CD14-positive monocyte (primary cell): ENCODE results near the gene SFMBT2. TPM values are rescaled to one million over a fixed set of nuclear protein-coding genes. Genes with fewer than 3 reads are reported as not detected.
"Not testable (repeated sequence)": the region's sequence is repeated elsewhere in the genome, so short reads cannot be mapped to it uniquely, and the experiment has no call there.

Experiments
- DNase-seq, 3 donors: peaks; one replicate each; pipeline ENCODE4 v3.0.0-alpha.2; 2011 to 2022
- H2AFZ ChIP-seq: 2 replicates; pipeline ENCODE4 v1.6.0; 2012; ENCODE audit warnings: mild to moderate bottlenecking, low read depth, low read length, inconsistent platforms; ENCODE audit not compliant: insufficient read depth, poor library complexity, severe bottlenecking
- H3K27ac ChIP-seq, 2 donors: 1 replicate in 1 of 2; 2 replicates in 1 of 2; pipeline ENCODE4 v1.5.1; 2012 to 2013; ENCODE audit warnings: low read length in 2 of 2, control low read depth in 1 of 2, inconsistent platforms in 1 of 2, low read depth in 1 of 2, mild to moderate bottlenecking in 1 of 2
- H3K27me3 ChIP-seq, 2 donors: one replicate each; pipeline versions ENCODE4 v1.6.0 to v1.6.1; 2011 to 2013; ENCODE audit warnings: low read length in 2 of 2; ENCODE audit not compliant: control insufficient read depth in 2 of 2, insufficient read depth in 2 of 2
- H3K36me3 ChIP-seq, 2 donors: replicated peaks in 1 of 2; 1 replicate in 1 of 2; 2 replicates in 1 of 2; pipeline versions ENCODE4 v1.5.1 to v1.6.1; 2012 to 2013; ENCODE audit warnings: low read length in 2 of 2, control low read depth in 1 of 2, inconsistent platforms in 1 of 2, mild to moderate bottlenecking in 1 of 2; ENCODE audit not compliant: insufficient read depth in 2 of 2, control insufficient read depth in 1 of 2
- H3K4me1 ChIP-seq, 2 donors: 1 replicate in 1 of 2; 2 replicates in 1 of 2; pipeline versions ENCODE4 v1.5.1 to v1.6.1; 2012 to 2013; ENCODE audit warnings: low read length in 2 of 2, control low read depth in 1 of 2, inconsistent platforms in 1 of 2, mild to moderate bottlenecking in 1 of 2, moderate library complexity in 1 of 2; ENCODE audit not compliant: insufficient read depth in 2 of 2, control insufficient read depth in 1 of 2
- H3K4me2 ChIP-seq: replicated peaks from 2 replicates; pipeline ENCODE3; 2012; ENCODE audit warnings: low read length, moderate library complexity, mild to moderate bottlenecking; ENCODE audit not compliant: poor library complexity, severe bottlenecking; ENCODE audit errors: extremely low read depth
- H3K4me3 ChIP-seq, 3 experiments: fragments of 200-600 bp in 1 of 3; sonication (generic) in 1 of 3; replicated peaks in 1 of 3; 1 replicate in 2 of 3; 2 replicates in 1 of 3; pipeline ENCODE4 v1.5.1; 2011 to 2013; ENCODE audit warnings: low read length in 3 of 3, mild to moderate bottlenecking in 3 of 3, control low read depth in 2 of 3, low read depth in 2 of 3, inconsistent platforms in 1 of 3, moderate library complexity in 1 of 3
- H3K79me2 ChIP-seq: 2 replicates; pipeline ENCODE4 v1.6.0; 2012; ENCODE audit warnings: mild to moderate bottlenecking, control low read depth, inconsistent platforms, low read length, moderate library complexity; ENCODE audit not compliant: insufficient read depth
- H3K9ac ChIP-seq: 2 replicates; pipeline ENCODE4 v1.6.0; 2017; ENCODE audit warnings: low read length, mild to moderate bottlenecking; ENCODE audit not compliant: insufficient read depth, poor library complexity, severe bottlenecking
- H3K9me3 ChIP-seq, 2 donors: replicated peaks in 1 of 2; 1 replicate in 1 of 2; 2 replicates in 1 of 2; pipeline versions ENCODE4 v1.5.1 to v1.6.1; 2012 to 2013; ENCODE audit warnings: low read length in 2 of 2, control low read depth in 1 of 2; ENCODE audit not compliant: control insufficient read depth in 1 of 2, insufficient read depth in 1 of 2
- H4K20me1 ChIP-seq: 2 replicates; pipeline ENCODE4 v1.6.0; 2012; ENCODE audit warnings: mild to moderate bottlenecking, low read length, control low read depth, moderate library complexity; ENCODE audit not compliant: insufficient read depth
- H3K27ac Mint-ChIP-seq, 7 donors: one replicate each; pipeline ENCODE4 v1.8.0; 2020; ENCODE audit warnings: mild to moderate bottlenecking in 7 of 7, mixed read lengths in 7 of 7, moderate library complexity in 6 of 7, inconsistent platforms in 2 of 7
- H3K27me3 Mint-ChIP-seq, 3 donors: one replicate each; pipeline ENCODE4 v1.8.0; 2021 to 2022; ENCODE audit warnings: low read depth in 3 of 3, mild to moderate bottlenecking in 3 of 3, mixed read lengths in 3 of 3, moderate library complexity in 3 of 3, inconsistent platforms in 1 of 3
- H3K36me3 Mint-ChIP-seq, 2 donors: one replicate each; pipeline ENCODE4 v1.8.0; 2020; ENCODE audit warnings: mixed read lengths in 2 of 2, inconsistent platforms in 1 of 2, mild to moderate bottlenecking in 1 of 2
- H3K4me1 Mint-ChIP-seq: one replicate; pipeline ENCODE4 v1.8.0; 2020; ENCODE audit warnings: mild to moderate bottlenecking, mixed read lengths
- H3K4me3 Mint-ChIP-seq, 2 donors: one replicate each; pipeline ENCODE4 v1.8.0; 2020; ENCODE audit warnings: mild to moderate bottlenecking in 2 of 2, mixed read lengths in 2 of 2, moderate library complexity in 1 of 2
- H3K9me3 Mint-ChIP-seq, 7 donors: one replicate each; pipeline ENCODE4 v1.8.0; 2020 to 2022; ENCODE audit warnings: mixed read lengths in 7 of 7, mild to moderate bottlenecking in 6 of 7, moderate library complexity in 6 of 7, inconsistent platforms in 2 of 7
- WGBS: methylation state at CpG from one replicate; pipeline ENCODE4 v1.1.5; 2013; ENCODE audit warnings: missing lambda C conversion rate; ENCODE audit not compliant: insufficient coverage; 5-methylcytosine and 5-hydroxymethylcytosine counted together
- intact Hi-C, 2 donors: fragments of 100-400 bp; cut with micrococcal nuclease; formaldehyde crosslinking; loops; one replicate each; pipeline versions ENCODE4 v1.15.0 to v1.15.1; 2023
- polyA plus RNA-seq, 3 donors: library from polyadenylated mRNA; depleted of rRNA in 1 of 3; unstranded in 2 of 3; stranded (reverse) in 1 of 3; fragments of 300-500 nt in 2 of 3; fragments of >200 nt in 1 of 3; fragmentation: Illumina TruSeq in 2 of 3; gene quantifications; 1 replicate in 2 of 3; 2 replicates in 1 of 3; pipeline ENCODE4 v1.2.3, GENCODE V29; 2012 to 2021
- TF ChIP-seq, protein P1 (sequence below): fragments of 200-600 bp; IDR thresholded peaks from one replicate; pipeline ENCODE4 v1.8.0; 2022; ENCODE audit warnings: antibody characterized with exemption, mild to moderate bottlenecking

Gene SFMBT2
- polyA plus RNA-seq, 3 donors: 0.53 to 10.9 (median 1.6) TPM

DNA sequence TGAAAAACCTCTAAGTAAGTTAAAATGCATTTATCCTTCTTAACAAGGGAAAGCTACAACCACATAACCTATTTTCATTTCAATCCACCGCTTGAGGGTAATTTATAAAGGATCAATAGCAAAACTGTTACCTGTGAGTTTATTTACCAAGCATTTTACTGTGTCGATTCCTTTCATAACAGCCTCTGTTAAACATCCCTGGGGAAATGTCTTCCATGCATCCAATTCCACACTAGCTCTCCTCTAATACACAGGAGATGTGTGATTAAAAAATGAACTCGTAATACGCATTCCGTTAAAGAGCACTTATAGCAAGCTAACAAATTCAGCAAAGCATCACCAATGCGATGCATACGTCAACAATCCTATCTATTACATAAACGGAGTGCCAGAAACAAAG, 185.7 kb downstream of the SFMBT2 start:
- H3K4me1 Mint-ChIP-seq: no peaks in the 10 kb centered on the region
- peaks cover 11 to 18% of the 10 kb centered on the region in 2 donors for H3K9me3 ChIP-seq
- no peak overlapping the region for H2AFZ ChIP-seq
- no CpG with 5 or more reads among the region's 8 CpGs for WGBS
- no peaks in the 10 kb centered on the region for H3K4me1 ChIP-seq
- peaks cover 25 to 64% of the 10 kb centered on the region in 2 donors for H3K36me3 ChIP-seq
- intact Hi-C loops: no loop called here
- H3K9me3 Mint-ChIP-seq: peaks cover 7 to 20% (median 15%) of the 10 kb centered on the region in 7 donors
- no peaks in the 10 kb centered on the region for H3K27me3 ChIP-seq
- no peaks in the 10 kb centered on the region for H4K20me1 ChIP-seq
- no peaks in the 10 kb centered on the region for H3K79me2 ChIP-seq
- H3K4me2 ChIP-seq: no peak overlapping the region
- no peak overlapping the region for H3K27ac Mint-ChIP-seq
- H3K4me3 ChIP-seq: no peak overlapping the region
- no peak overlapping the region for H3K9ac ChIP-seq
- H3K27me3 Mint-ChIP-seq: peaks cover 0 to 2% (median 1%) of the 10 kb centered on the region in 3 donors
- H3K36me3 Mint-ChIP-seq: peaks cover 60% of the 10 kb centered on the region in 2 donors
- H3K27ac ChIP-seq: no peak overlapping the region
- H3K4me3 Mint-ChIP-seq: no peak overlapping the region
- TF ChIP-seq, protein P1, sequence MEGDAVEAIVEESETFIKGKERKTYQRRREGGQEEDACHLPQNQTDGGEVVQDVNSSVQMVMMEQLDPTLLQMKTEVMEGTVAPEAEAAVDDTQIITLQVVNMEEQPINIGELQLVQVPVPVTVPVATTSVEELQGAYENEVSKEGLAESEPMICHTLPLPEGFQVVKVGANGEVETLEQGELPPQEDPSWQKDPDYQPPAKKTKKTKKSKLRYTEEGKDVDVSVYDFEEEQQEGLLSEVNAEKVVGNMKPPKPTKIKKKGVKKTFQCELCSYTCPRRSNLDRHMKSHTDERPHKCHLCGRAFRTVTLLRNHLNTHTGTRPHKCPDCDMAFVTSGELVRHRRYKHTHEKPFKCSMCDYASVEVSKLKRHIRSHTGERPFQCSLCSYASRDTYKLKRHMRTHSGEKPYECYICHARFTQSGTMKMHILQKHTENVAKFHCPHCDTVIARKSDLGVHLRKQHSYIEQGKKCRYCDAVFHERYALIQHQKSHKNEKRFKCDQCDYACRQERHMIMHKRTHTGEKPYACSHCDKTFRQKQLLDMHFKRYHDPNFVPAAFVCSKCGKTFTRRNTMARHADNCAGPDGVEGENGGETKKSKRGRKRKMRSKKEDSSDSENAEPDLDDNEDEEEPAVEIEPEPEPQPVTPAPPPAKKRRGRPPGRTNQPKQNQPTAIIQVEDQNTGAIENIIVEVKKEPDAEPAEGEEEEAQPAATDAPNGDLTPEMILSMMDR: no peak
- DNase-seq: no peak

DNA sequence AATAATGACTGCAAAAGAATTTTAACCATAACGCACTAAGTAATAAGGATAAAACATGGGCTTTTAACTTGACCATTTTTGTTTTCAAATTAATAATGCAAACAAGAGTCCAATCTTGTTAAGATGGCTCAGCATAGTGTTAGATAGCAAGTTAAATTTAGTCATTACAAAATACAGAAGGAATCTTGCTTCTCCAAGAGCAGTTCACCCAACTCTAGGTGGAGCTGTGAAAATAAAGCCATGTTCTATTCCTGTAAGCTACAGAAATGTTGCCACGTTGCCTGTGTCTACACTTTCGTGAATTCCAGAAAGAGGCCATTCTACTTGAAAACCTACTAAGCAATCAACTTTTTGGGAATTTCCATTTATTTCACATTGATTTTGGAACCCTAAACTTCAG, 191.9 kb downstream of the SFMBT2 start:
- H3K9me3 ChIP-seq: peaks cover 5 to 9% of the 10 kb centered on the region in 2 donors
- H3K27me3 ChIP-seq: no peaks in the 10 kb centered on the region
- no peak overlapping the region for H3K4me3 ChIP-seq
- intact Hi-C loops: no loop called here
- no peak overlapping the region for H3K4me2 ChIP-seq
- H3K27ac ChIP-seq: no peak overlapping the region
- peaks cover 4% of the 10 kb centered on the region for H3K4me1 Mint-ChIP-seq
- no peak for DNase-seq
- H4K20me1 ChIP-seq: no peaks in the 10 kb centered on the region
- H3K36me3 ChIP-seq: peaks cover 6 to 43% of the 10 kb centered on the region in 2 donors
- WGBS: 83% methylated on average over 2 of the region's 3 CpGs
- TF ChIP-seq, protein P1: no peak
- H3K4me3 Mint-ChIP-seq: no peak overlapping the region
- peaks cover 6 to 13% (median 11%) of the 10 kb centered on the region in 7 donors for H3K9me3 Mint-ChIP-seq
- no peak overlapping the region for H2AFZ ChIP-seq
- H3K36me3 Mint-ChIP-seq: peaks cover 43 to 44% of the 10 kb centered on the region in 2 donors
- no peaks in the 10 kb centered on the region for H3K4me1 ChIP-seq
- no peak overlapping the region for H3K27ac Mint-ChIP-seq
- H3K9ac ChIP-seq: no peak overlapping the region
- no peaks in the 10 kb centered on the region for H3K79me2 ChIP-seq
- H3K27me3 Mint-ChIP-seq: peaks cover 0 to 3% (median 0%) of the 10 kb centered on the region in 3 donors

DNA sequence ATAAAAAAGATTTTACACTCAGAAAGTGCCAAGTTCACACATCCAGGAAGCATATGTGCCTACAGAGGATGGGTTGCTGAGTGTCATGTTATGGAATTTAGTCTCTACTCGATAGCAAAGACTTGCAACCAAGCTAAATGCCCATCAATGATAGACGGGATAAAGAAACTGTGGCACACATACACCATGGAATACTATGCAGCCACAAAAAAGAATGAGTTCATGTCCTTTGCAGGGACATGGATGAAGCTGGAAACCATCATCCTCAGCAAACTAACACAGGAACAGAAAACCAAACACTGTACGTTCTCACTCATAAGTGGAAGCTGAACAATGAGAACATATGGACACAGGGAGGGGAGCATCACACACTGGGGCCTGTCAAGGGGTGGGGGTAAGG, 198.1 kb downstream of the SFMBT2 start:
- H3K4me1 Mint-ChIP-seq, H3K4me3 Mint-ChIP-seq, H3K27me3 ChIP-seq, intact Hi-C loops, H3K9me3 ChIP-seq, H3K27ac ChIP-seq, H3K4me2 ChIP-seq, DNase-seq, H3K4me3 ChIP-seq, H4K20me1 ChIP-seq, H3K4me1 ChIP-seq, H2AFZ ChIP-seq, H3K9me3 Mint-ChIP-seq, H3K27me3 Mint-ChIP-seq, H3K79me2 ChIP-seq, H3K9ac ChIP-seq: not testable (repeated sequence)
- H3K36me3 ChIP-seq: peaks cover 12 to 26% of the 10 kb centered on the region in 2 donors
- Mint-ChIP-seq H3K27ac (peak overlapping the region in 1 of 7 donors; percentile 26), H3K36me3 (peaks cover 39 to 62% of the 10 kb centered on the region in 2 donors)
- 92% methylated on average over 2 of the region's 3 CpGs for WGBS
